Activated naive CD8-positive, alpha-beta T cell (primary cell): ENCODE measurements around the gene EIF4G1.

ENCODE experiments used
- H3K27ac Mint-ChIP-seq: one replicate; pipeline ENCODE4 v1.8.0; 2021; ENCODE audit warnings: mixed read lengths
- H3K27me3 Mint-ChIP-seq: one replicate; pipeline ENCODE4 v1.8.0; 2021; ENCODE audit warnings: mixed read lengths
- H3K36me3 Mint-ChIP-seq: one replicate; pipeline ENCODE4 v1.8.0; 2021; ENCODE audit warnings: mixed read lengths
- H3K4me1 Mint-ChIP-seq: one replicate; pipeline ENCODE4 v1.8.0; 2021; ENCODE audit warnings: low read depth, mixed read lengths
- H3K4me3 Mint-ChIP-seq: one replicate; pipeline ENCODE4 v1.8.0; 2021; ENCODE audit warnings: mild to moderate bottlenecking, mixed read lengths
- H3K9me3 Mint-ChIP-seq: one replicate; pipeline ENCODE4 v1.8.0; 2021; ENCODE audit warnings: low read depth, mixed read lengths

Gene EIF4G1

GRCh38 chr3:184372911-184373310 lies 58.5 kb downstream of the EIF4G1 start:
- no peaks in the 10 kb centered on the region for H3K9me3 Mint-ChIP-seq
- H3K4me1 Mint-ChIP-seq: peaks cover 4% of the 10 kb centered on the region
- H3K27ac Mint-ChIP-seq: no peak overlapping the region
- H3K27me3 Mint-ChIP-seq: no peaks in the 10 kb centered on the region
- H3K36me3 Mint-ChIP-seq: no peaks in the 10 kb centered on the region
- H3K4me3 Mint-ChIP-seq: no peak overlapping the region

- no peaks in the 10 kb centered on the region for H3K36me3 Mint-ChIP-seq
- no peaks in the 10 kb centered on the region for H3K27me3 Mint-ChIP-seq
- H3K9me3 Mint-ChIP-seq: no peaks in the 10 kb centered on the region
- no peak overlapping the region for H3K4me3 Mint-ChIP-seq
- peaks cover 4% of the 10 kb centered on the region for H3K4me1 Mint-ChIP-seq
- no peak overlapping the region for H3K27ac Mint-ChIP-seq
Measured at GRCh38 chr3:184373422-184373821, 59.0 kb downstream of the EIF4G1 start.

- H3K4me3 Mint-ChIP-seq: no peak overlapping the region
- H3K4me1 Mint-ChIP-seq: peaks cover 8% of the 10 kb centered on the region
- no peaks in the 10 kb centered on the region for H3K36me3 Mint-ChIP-seq
- peaks cover 8% of the 10 kb centered on the region for H3K27me3 Mint-ChIP-seq
- no peaks in the 10 kb centered on the region for H3K9me3 Mint-ChIP-seq
- no peak overlapping the region for H3K27ac Mint-ChIP-seq
Measured at GRCh38 chr3:184375747-184376461, 61.5 kb downstream of the EIF4G1 start.

GRCh38 chr3:184377374-184377773 lies 63.0 kb downstream of the EIF4G1 start:
- H3K27ac Mint-ChIP-seq: no peak overlapping the region
- H3K36me3 Mint-ChIP-seq: no peaks in the 10 kb centered on the region
- peaks cover 10% of the 10 kb centered on the region for H3K27me3 Mint-ChIP-seq
- peaks cover 5% of the 10 kb centered on the region for H3K4me1 Mint-ChIP-seq
- no peaks in the 10 kb centered on the region for H3K9me3 Mint-ChIP-seq
- H3K4me3 Mint-ChIP-seq: no peak overlapping the region

GRCh38 chr3:184377882-184378445 lies 63.6 kb downstream of the EIF4G1 start, which contains the start of gene THPO:
Gene THPO, minus strand, starts transcription at chr3:184378207. Its CDS starts 1,948 bp downstream, at chr3:184376259.
- peak within 1 kb of the TSS; percentile 80 for H3K4me3 Mint-ChIP-seq
- H3K4me1 Mint-ChIP-seq: peaks cover 5% of the 10 kb centered on the region
- peaks cover 10% of the 10 kb centered on the region for H3K27me3 Mint-ChIP-seq
- no peaks in the 10 kb centered on the region for H3K36me3 Mint-ChIP-seq
- no peak within 1 kb of the TSS for H3K27ac Mint-ChIP-seq
- no peaks in the 10 kb centered on the region for H3K9me3 Mint-ChIP-seq

GRCh38 chr3:184378651-184379357 lies 64.4 kb downstream of the EIF4G1 start:
- Mint-ChIP-seq H3K27me3 (peaks cover 10% of the 10 kb centered on the region), H3K27ac (no peak overlapping the region), H3K36me3 (no peaks in the 10 kb centered on the region), H3K4me3 (peak overlapping the region; percentile 80), H3K4me1 (peaks cover 5% of the 10 kb centered on the region), H3K9me3 (no peaks in the 10 kb centered on the region)

GRCh38 chr3:184379358-184380184 lies 65.2 kb downstream of the EIF4G1 start, which contains the start of gene CHRD:
Gene CHRD, plus strand, starts transcription at chr3:184380054. Its CDS starts 265 bp downstream, at chr3:184380319.
- peak within 1 kb of the TSS; percentile 82 for H3K4me3 Mint-ChIP-seq
- H3K9me3 Mint-ChIP-seq: no peaks in the 10 kb centered on the region
- peaks cover 5% of the 10 kb centered on the region for H3K4me1 Mint-ChIP-seq
- no peaks in the 10 kb centered on the region for H3K36me3 Mint-ChIP-seq
- peaks cover 15% of the 10 kb centered on the region for H3K27me3 Mint-ChIP-seq
- no peak within 1 kb of the TSS for H3K27ac Mint-ChIP-seq

- no peak overlapping the region for H3K4me3 Mint-ChIP-seq
- no peak overlapping the region for H3K27ac Mint-ChIP-seq
- no peaks in the 10 kb centered on the region for H3K9me3 Mint-ChIP-seq
- H3K27me3 Mint-ChIP-seq: peaks cover 17% of the 10 kb centered on the region
- no peaks in the 10 kb centered on the region for H3K36me3 Mint-ChIP-seq
- H3K4me1 Mint-ChIP-seq: peaks cover 5% of the 10 kb centered on the region
Measured at GRCh38 chr3:184380185-184380626, 65.8 kb downstream of the EIF4G1 start.

- Mint-ChIP-seq H3K27ac (no peak overlapping the region), H3K36me3 (no peaks in the 10 kb centered on the region), H3K27me3 (peaks cover 19% of the 10 kb centered on the region), H3K4me1 (peaks cover 5% of the 10 kb centered on the region), H3K9me3 (no peaks in the 10 kb centered on the region), H3K4me3 (peak overlapping the region; percentile 82)
Measured at GRCh38 chr3:184380627-184381260, 66.3 kb downstream of the EIF4G1 start.

GRCh38 chr3:184381261-184382224 lies 67.1 kb downstream of the EIF4G1 start:
- Mint-ChIP-seq H3K27ac (no peak overlapping the region), H3K4me1 (peaks cover 5% of the 10 kb centered on the region), H3K36me3 (no peaks in the 10 kb centered on the region), H3K9me3 (no peaks in the 10 kb centered on the region), H3K4me3 (peak overlapping the region; percentile 82), H3K27me3 (peaks cover 19% of the 10 kb centered on the region)

GRCh38 chr3:184382326-184383032 lies 68.1 kb downstream of the EIF4G1 start:
- H3K4me3 Mint-ChIP-seq: no peak overlapping the region

GRCh38 chr3:184383033-184383740 lies 68.8 kb downstream of the EIF4G1 start:
- peaks cover 5% of the 10 kb centered on the region for H3K4me1 Mint-ChIP-seq
- no peak overlapping the region for H3K27ac Mint-ChIP-seq
- H3K4me3 Mint-ChIP-seq: no peak overlapping the region
- H3K36me3 Mint-ChIP-seq: no peaks in the 10 kb centered on the region
- no peaks in the 10 kb centered on the region for H3K9me3 Mint-ChIP-seq
- peaks cover 19% of the 10 kb centered on the region for H3K27me3 Mint-ChIP-seq

More at GRCh38 chr3:184382326-184383032, 68.1 kb downstream of the EIF4G1 start:
- no peak overlapping the region for H3K27ac Mint-ChIP-seq
- H3K36me3 Mint-ChIP-seq: no peaks in the 10 kb centered on the region
- H3K9me3 Mint-ChIP-seq: no peaks in the 10 kb centered on the region
- peaks cover 19% of the 10 kb centered on the region for H3K27me3 Mint-ChIP-seq
- peaks cover 5% of the 10 kb centered on the region for H3K4me1 Mint-ChIP-seq
